ENCODE data around the gene KCNG1.

GRCh38 chr20:50957798-50958614, 64.9 kb downstream of the KCNG1 start, which contains the start of gene DPM1:
- TF ChIP-seq, protein P1, sequence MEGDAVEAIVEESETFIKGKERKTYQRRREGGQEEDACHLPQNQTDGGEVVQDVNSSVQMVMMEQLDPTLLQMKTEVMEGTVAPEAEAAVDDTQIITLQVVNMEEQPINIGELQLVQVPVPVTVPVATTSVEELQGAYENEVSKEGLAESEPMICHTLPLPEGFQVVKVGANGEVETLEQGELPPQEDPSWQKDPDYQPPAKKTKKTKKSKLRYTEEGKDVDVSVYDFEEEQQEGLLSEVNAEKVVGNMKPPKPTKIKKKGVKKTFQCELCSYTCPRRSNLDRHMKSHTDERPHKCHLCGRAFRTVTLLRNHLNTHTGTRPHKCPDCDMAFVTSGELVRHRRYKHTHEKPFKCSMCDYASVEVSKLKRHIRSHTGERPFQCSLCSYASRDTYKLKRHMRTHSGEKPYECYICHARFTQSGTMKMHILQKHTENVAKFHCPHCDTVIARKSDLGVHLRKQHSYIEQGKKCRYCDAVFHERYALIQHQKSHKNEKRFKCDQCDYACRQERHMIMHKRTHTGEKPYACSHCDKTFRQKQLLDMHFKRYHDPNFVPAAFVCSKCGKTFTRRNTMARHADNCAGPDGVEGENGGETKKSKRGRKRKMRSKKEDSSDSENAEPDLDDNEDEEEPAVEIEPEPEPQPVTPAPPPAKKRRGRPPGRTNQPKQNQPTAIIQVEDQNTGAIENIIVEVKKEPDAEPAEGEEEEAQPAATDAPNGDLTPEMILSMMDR (conservative IDR thresholded peaks at IDR 0.05; ENCODE audit: low read length) = no peak
- no peak for TF ChIP-seq EZH2phosphoT487 (IDR thresholded peaks at IDR 0.05; ENCODE audit: borderline replicate concordance)
